AG08395 (cell line): ENCODE measurements around the gene SIM2.
A peak's percentile ranks its signal among the peaks of the same experiment; 100 is the strongest.

ENCODE experiments used
- DNase-seq: peaks from one replicate; pipeline ENCODE4 v3.0.0; 2012; ENCODE audit warnings: mixed read lengths, low spot score

The SIM2 gene

GRCh38 chr21:36763305-36763704, 64.4 kb downstream of the SIM2 start:
- DNase-seq, result no peak

- DNase-seq, result no peak
These were observed 66.3 kb downstream of the SIM2 start for GRCh38 chr21:36765229-36765628.

GRCh38 chr21:36766511-36766910, 67.6 kb downstream of the SIM2 start:
- no peak for DNase-seq

- no peak for DNase-seq
These were observed 68.2 kb downstream of the SIM2 start for GRCh38 chr21:36767096-36767495.

- no peak for DNase-seq
These were observed 69.6 kb downstream of the SIM2 start for GRCh38 chr21:36768496-36768895.

GRCh38 chr21:36769051-36769839, 70.3 kb downstream of the SIM2 start:
- DNase-seq, result no peak

- peak; percentile 53 for DNase-seq
These were observed 74.2 kb downstream of the SIM2 start for GRCh38 chr21:36773117-36773516.

GRCh38 chr21:36773995-36774394, 75.1 kb downstream of the SIM2 start:
- DNase-seq, result no peak

GRCh38 chr21:36776981-36777617, 78.2 kb downstream of the SIM2 start:
- DNase-seq, result no peak

GRCh38 chr21:36780861-36781260, 81.9 kb downstream of the SIM2 start:
- no peak for DNase-seq

GRCh38 chr21:36783612-36784374, 84.9 kb downstream of the SIM2 start:
- peak; percentile 18 for DNase-seq

- no peak for DNase-seq
These were observed 86.0 kb downstream of the SIM2 start for GRCh38 chr21:36784947-36785346.

- no peak for DNase-seq
These were observed 86.7 kb downstream of the SIM2 start for GRCh38 chr21:36785615-36786014.

- no peak for DNase-seq
These were observed 87.3 kb downstream of the SIM2 start for GRCh38 chr21:36786186-36786585.

GRCh38 chr21:36788120-36788638, 89.3 kb downstream of the SIM2 start:
- DNase-seq, result no peak

GRCh38 chr21:36790616-36791015, 91.7 kb downstream of the SIM2 start:
- no peak for DNase-seq

- DNase-seq, result no peak
These were observed 92.3 kb downstream of the SIM2 start for GRCh38 chr21:36791180-36791579.

GRCh38 chr21:36791695-36792470, 93.0 kb downstream of the SIM2 start:
- no peak for DNase-seq

- no peak for DNase-seq
These were observed 93.6 kb downstream of the SIM2 start for GRCh38 chr21:36792505-36792967.

GRCh38 chr21:36796070-36796469, 97.2 kb downstream of the SIM2 start:
- DNase-seq, result no peak

GRCh38 chr21:36798491-36798890, 99.6 kb downstream of the SIM2 start:
- DNase-seq, result no peak
